HepG2 (cell line): ENCODE data around the gene FOXN3. TPM values are rescaled to one million over a fixed set of nuclear protein-coding genes. Genes with fewer than 3 reads are reported as not detected.
A peak's percentile ranks its signal among the peaks of the same experiment; 100 is the strongest.

ENCODE experiments used
- ATRX ChIP-seq: sonication (generic); formaldehyde crosslinking; IDR thresholded peaks from 2 replicates; pipeline ENCODE4 v1.4.0; 2020; ENCODE audit warnings: missing genetic modification reagents, borderline replicate concordance
- BORCS8-MEF2B ChIP-seq: sonication (generic); formaldehyde crosslinking; IDR thresholded peaks from 2 replicates; pipeline ENCODE4 v1.8.0; 2022; ENCODE audit warnings: mild to moderate bottlenecking, missing genetic modification reagents
- CSRNP2 ChIP-seq: sonication (generic); formaldehyde crosslinking; conservative IDR thresholded peaks from 2 replicates; pipeline ENCODE4 v1.8.0; 2022; ENCODE audit warnings: low read depth, missing genetic modification reagents
- ETV5 ChIP-seq: IDR thresholded peaks from 2 replicates; pipeline ENCODE4 v1.6.1; 2018; ENCODE audit warnings: missing biosample characterization, missing genetic modification reagents, inconsistent platforms, borderline replicate concordance
- KAT7 ChIP-seq: IDR thresholded peaks from 2 replicates; pipeline ENCODE4 v1.6.1; 2018; ENCODE audit warnings: borderline replicate concordance, missing compliant biosample characterization
- MEIS2 ChIP-seq: sonication (generic); formaldehyde crosslinking; IDR thresholded peaks from 2 replicates; pipeline ENCODE4 v1.9.0; 2021; ENCODE audit warnings: mild to moderate bottlenecking, missing genetic modification reagents
- MZF1 ChIP-seq: sonication (generic); formaldehyde crosslinking; IDR thresholded peaks from 2 replicates; pipeline ENCODE4 v1.8.1; 2023; ENCODE audit warnings: mild to moderate bottlenecking, missing genetic modification reagents, borderline replicate concordance
- NR3C1 ChIP-seq: sonication (generic); formaldehyde crosslinking; IDR thresholded peaks from 2 replicates; pipeline ENCODE4 v1.4.0; 2020; ENCODE audit warnings: missing genetic modification reagents
- PBX2 ChIP-seq: IDR thresholded peaks from 2 replicates; pipeline ENCODE4 v1.6.1; 2016; ENCODE audit warnings: control low read depth
- RORA ChIP-seq: sonication (generic); formaldehyde crosslinking; IDR thresholded peaks from 2 replicates; pipeline ENCODE4 v1.5.0; 2020; ENCODE audit warnings: mild to moderate bottlenecking, missing genetic modification reagents, moderate library complexity
- TSC22D2 ChIP-seq: sonication (generic); formaldehyde crosslinking; IDR thresholded peaks from 2 replicates; pipeline ENCODE4 v1.5.1; 2020; ENCODE audit warnings: missing genetic modification reagents, mild to moderate bottlenecking, borderline replicate concordance
- U2AF2 ChIP-seq: fragments of 200-400 bp; formaldehyde crosslinking; IDR thresholded peaks from 2 replicates; pipeline ENCODE4 v1.6.1; 2017; ENCODE audit warnings: low read depth, mild to moderate bottlenecking, low read length
- ZBTB26 ChIP-seq: IDR thresholded peaks from 2 replicates; pipeline ENCODE4 v1.6.1; 2016; ENCODE audit warnings: missing compliant biosample characterization, missing genetic modification reagents, borderline replicate concordance
- ZBTB38 ChIP-seq: sonication (generic); formaldehyde crosslinking; IDR thresholded peaks from 2 replicates; pipeline ENCODE4 v1.5.1; 2020; ENCODE audit warnings: mild to moderate bottlenecking, missing genetic modification reagents
- ZEB1 ChIP-seq: IDR thresholded peaks from 2 replicates; pipeline ENCODE4 v1.6.1; 2012; ENCODE audit warnings: mild to moderate bottlenecking, low read depth, inconsistent platforms; ENCODE audit not compliant: insufficient replicate concordance
- ZMAT5 ChIP-seq: sonication (generic); formaldehyde crosslinking; IDR thresholded peaks from 2 replicates; pipeline ENCODE4 v1.5.0; 2020; ENCODE audit warnings: mild to moderate bottlenecking, low read depth, missing genetic modification reagents, borderline replicate concordance
- ZNF281 ChIP-seq: sonication (generic); formaldehyde crosslinking; IDR thresholded peaks from 2 replicates; pipeline ENCODE4 v1.4.0; 2020; ENCODE audit warnings: missing genetic modification reagents, borderline replicate concordance
- ZNF292 ChIP-seq: sonication (generic); formaldehyde crosslinking; IDR thresholded peaks from 2 replicates; pipeline ENCODE4 v1.8.1; 2022; ENCODE audit warnings: mild to moderate bottlenecking, low read depth, missing genetic modification reagents, borderline replicate concordance
- ZNF317 ChIP-seq: sonication (generic); formaldehyde crosslinking; IDR thresholded peaks from 2 replicates; pipeline ENCODE4 v1.5.0; 2020; ENCODE audit warnings: mild to moderate bottlenecking, missing genetic modification reagents
- ZNF441 ChIP-seq: sonication (generic); formaldehyde crosslinking; IDR thresholded peaks from 2 replicates; pipeline ENCODE4 v1.7.0; 2021; ENCODE audit warnings: missing genetic modification reagents, borderline replicate concordance
- ZNF639 ChIP-seq: conservative IDR thresholded peaks from 2 replicates; pipeline ENCODE4 v1.6.1; 2018; ENCODE audit warnings: missing genetic modification reagents
- polyA plus RNA-seq, 8 experiments: library from polyadenylated mRNA; depleted of rRNA in 3 of 8; stranded (reverse) in 7 of 8; unstranded in 1 of 8; fragments of >200 nt; fragmentation: Illumina TruSeq in 4 of 8; extraction: Trizol in 4 of 8; gene quantifications; 2 replicates each; pipeline versions ENCODE4 v1.2.1 to v1.2.3, GENCODE V29; 2011 to 2016; ENCODE audit warnings: low read depth in 4 of 8, missing spikeins in 1 of 8, mixed read lengths in 1 of 8; ENCODE audit not compliant: insufficient read depth in 1 of 8
- total RNA-seq, 5 experiments: library from RNA; depleted of rRNA; stranded (reverse); fragments of >200 nt; fragmentation: Illumina TruSeq; extraction: Trizol; gene quantifications; 2 replicates each; pipeline ENCODE4 v1.2.3, GENCODE V29; 2016; ENCODE audit warnings: low read depth in 1 of 5

The FOXN3 gene
- total and polyA plus RNA-seq, 2 of the 13 experiments (the other 11 are each of a cell fraction or from before 2014, with no cell fraction given) = 32.4 to 70.2 TPM

GRCh38 chr14:89417465-89418225 lies 612 bp upstream of the FOXN3 start (continued):
- TF ChIP-seq ZMAT5 (CRISPR knock-in tag) = no peak
- TF ChIP-seq TSC22D2 (CRISPR knock-in tag) = no peak
- TF ChIP-seq ZNF317 = no peak
- no peak for TF ChIP-seq KAT7 (CRISPR knock-in tag)
- TF ChIP-seq PBX2 = no peak
- peak; percentile 43; the same call in 1 of the 2 replicates for TF ChIP-seq BORCS8-MEF2B
- TF ChIP-seq ETV5 (CRISPR knock-in tag) = peak; percentile 9; the same call in 1 of the 2 replicates
- 0 out of 2 replicates have a peak, but pooled peaks have one; percentile 17 for TF ChIP-seq MEIS2 (CRISPR knock-in tag)
- no peak for TF ChIP-seq ZBTB26 (CRISPR knock-in tag)
- TF ChIP-seq NR3C1 (CRISPR knock-in tag) = no peak
- TF ChIP-seq U2AF2 = no peak
- no peak for TF ChIP-seq CSRNP2 (CRISPR knock-in tag)
- TF ChIP-seq ZNF639 (CRISPR knock-in tag) = no peak
- TF ChIP-seq ZNF292 = no peak
- TF ChIP-seq ZEB1 = peak; percentile 43
- TF ChIP-seq MZF1 (CRISPR knock-in tag) = no peak
- no peak for TF ChIP-seq ZNF281 (CRISPR knock-in tag)
- TF ChIP-seq RORA = no peak
- TF ChIP-seq ZNF441 (CRISPR knock-in tag) = no peak
- no peak for TF ChIP-seq ZBTB38 (CRISPR knock-in tag)
- TF ChIP-seq ATRX (CRISPR knock-in tag) = no peak
